HG03378 (cell line): ENCODE measurements around the gene UNC80.

Source experiments
- ATAC-seq: cut with Tn5 transposase; IDR thresholded peaks from one replicate; pipeline ENCODE4 v1.9.1; 2021; ENCODE audit warnings: mild to moderate bottlenecking, moderate library complexity; ENCODE audit not compliant: unreplicated experiment

Gene UNC80

GRCh38 chr2:210009126-210009525 is 237.5 kb downstream of the UNC80 start:
- peak; percentile 40 for ATAC-seq

GRCh38 chr2:210009896-210010295 is 238.3 kb downstream of the UNC80 start:
- ATAC-seq: no peak

GRCh38 chr2:210020138-210020537 is 248.5 kb downstream of the UNC80 start:
- no peak for ATAC-seq

GRCh38 chr2:210022824-210023223 is 251.2 kb downstream of the UNC80 start:
- ATAC-seq: no peak

GRCh38 chr2:210027608-210028007 is 256.0 kb downstream of the UNC80 start:
- no peak for ATAC-seq

- no peak for ATAC-seq
Observed at GRCh38 chr2:210028178-210028577, 256.5 kb downstream of the UNC80 start.

GRCh38 chr2:210034087-210034683 is 262.6 kb downstream of the UNC80 start:
- no peak for ATAC-seq

GRCh38 chr2:210035679-210036078 is 264.0 kb downstream of the UNC80 start:
- no peak for ATAC-seq

GRCh38 chr2:210038078-210038477 is 266.4 kb downstream of the UNC80 start:
- ATAC-seq: no peak

- no peak for ATAC-seq
Observed at GRCh38 chr2:210046851-210047500, 275.3 kb downstream of the UNC80 start.
